Measurements from ENCODE around the gene ITGAD. TPM values are rescaled to one million over a fixed set of nuclear protein-coding genes. Genes with fewer than 3 reads are reported as not detected.

ITGAD gene
- total and polyA plus RNA-seq, 2 of the 13 experiments (the other 11 are each of a cell fraction or from before 2014, with no cell fraction given), result not detected

GRCh38 chr16:31475946-31476302, 82.8 kb downstream of the ITGAD start:
- 0 out of 2 replicates have a peak, but pooled peaks have one; percentile 17 for TF ChIP-seq RFXAP (CRISPR knock-in tag; IDR thresholded peaks at IDR 0.05; ENCODE audit: borderline replicate concordance)
- peak; percentile 36 for TF ChIP-seq HNRNPK (IDR thresholded peaks at IDR 0.05; ENCODE audit: low read depth, low read length, poor library complexity, severe bottlenecking)
- TF ChIP-seq ZNF878 (CRISPR knock-in tag; IDR thresholded peaks at IDR 0.05), result no peak
- peak; percentile 46; the same call in 1 of the 2 replicates for TF ChIP-seq ZBTB38 (CRISPR knock-in tag; IDR thresholded peaks at IDR 0.05)
- TF ChIP-seq HBP1 (CRISPR knock-in tag; IDR thresholded peaks at IDR 0.05; ENCODE audit: low read depth), result no peak
- TF ChIP-seq NCOA5 (CRISPR knock-in tag; IDR thresholded peaks at IDR 0.05), result no peak
- TF ChIP-seq ZNF607 (CRISPR knock-in tag; IDR thresholded peaks at IDR 0.05; ENCODE audit: borderline replicate concordance), result no peak
- TF ChIP-seq ETS1 (CRISPR knock-in tag; IDR thresholded peaks at IDR 0.05), result no peak
- TF ChIP-seq ZNF737 (CRISPR knock-in tag; IDR thresholded peaks at IDR 0.05; ENCODE audit: borderline replicate concordance), result no peak
- BruUV-seq (replicated peaks), result no TSS peak
- Histone ChIP-seq H3K9me3 (ENCODE audit: low read length) (no peaks in the 10 kb centered on the region), H3K9ac (ENCODE audit: insufficient read depth, low read depth, low read length) (no peak overlapping the region), H3K27ac (ENCODE audit: extremely low read length, insufficient read depth, low read length) (no peak overlapping the region), H3K79me2 (ENCODE audit: insufficient read depth, low read length) (no peaks in the 10 kb centered on the region), H3K4me1 (ENCODE audit: insufficient read depth, low read length) (peaks cover 77% of the 10 kb centered on the region), H3K27me3 (ENCODE audit: control insufficient read depth in 1 of 2, insufficient read depth in 2 of 2, low read length in 2 of 2) (peaks cover 0 to 16% of the 10 kb centered on the region in 2 experiments; a peak in 3 of 5 replicates), H3K36me3 (replicated peaks in 1 of 2; ENCODE audit: control insufficient read depth in 1 of 2, insufficient read depth in 2 of 2, low read length in 2 of 2) (no peaks in the 10 kb centered on the region), H2AFZ (ENCODE audit: low read length) (no peak overlapping the region), H3K4me2 (ENCODE audit: low read depth, low read length) (no peak overlapping the region), H4K20me1 (ENCODE audit: insufficient read depth, low read length) (no peaks in the 10 kb centered on the region), H3K4me3 (replicated peaks in 1 of 3; ENCODE audit: insufficient read depth in 1 of 3, low read depth in 2 of 3, low read length in 3 of 3) (no peak overlapping the region; a peak in 1 of 6 replicates)
- POLR2A ChIA-PET, result interaction anchor here (1.9 to 5.0 kb wide), 3 partner anchors 10 to 296 kb away, joined by 6 to 110 read pairs (median 9); partner anchors contain the start of genes ARMC5 and FUS
- intact Hi-C loops (cut with micrococcal nuclease; ENCODE audit: unreplicated experiment), result loop anchor here (2.0 to 5.0 kb wide), 2 partner anchors 33 to 221 kb away; partner anchors contain the start of gene RUSF1
- FAIRE-seq (no peak), ATAC-seq (no peak), DNase-seq (ENCODE audit: low spot score) (no peak)
- 94% methylated on average over 26 of the region's 26 CpGs for WGBS (ENCODE audit: low lambda C conversion rate)
- in situ Hi-C loops (cut with HindIII; ENCODE audit: extremely low pct_ligation_motif_present, low pct_unique_long_range_greater_than_20kb), result no loop called here
- CTCF ChIA-PET (ENCODE audit: low intra/inter-chr PET ratio, low total read pairs), result no interaction called here

Other genes with a start within 250 kb of the ITGAD start
- gene PRSS36, start 243.3 kb upstream of the ITGAD start, total RNA-seq (2016; rRNA removed; fragmentation: Illumina TruSeq; extraction: Trizol), result 1.1 and 1.5 TPM in 2 replicates
- gene PRSS36, start 243.3 kb upstream of the ITGAD start, polyA plus RNA-seq (2011; rRNA removed), result 2.1 and 2.7 TPM in 2 replicates
- gene FUS, start 213.2 kb upstream of the ITGAD start, total RNA-seq (2016; rRNA removed; fragmentation: Illumina TruSeq; extraction: Trizol), result 64.8 and 68.1 TPM in 2 replicates
- gene FUS, start 213.2 kb upstream of the ITGAD start, polyA plus RNA-seq (2011; rRNA removed), result 168 and 176 TPM in 2 replicates
- gene PYCARD, start 190.6 kb upstream of the ITGAD start, total RNA-seq (2016; rRNA removed; fragmentation: Illumina TruSeq; extraction: Trizol), result 4.4 and 4.8 TPM in 2 replicates
- gene PYCARD, start 190.6 kb upstream of the ITGAD start, polyA plus RNA-seq (2011; rRNA removed), result 6.0 and 9.2 TPM in 2 replicates
- not detected in 2 replicates for gene TRIM72, start 179.2 kb upstream of the ITGAD start, total RNA-seq (2016; rRNA removed; fragmentation: Illumina TruSeq; extraction: Trizol)
- not detected in 2 replicates for gene TRIM72, start 179.2 kb upstream of the ITGAD start, polyA plus RNA-seq (2011; rRNA removed)
- gene PYDC1, start 176.2 kb upstream of the ITGAD start, total RNA-seq (2016; rRNA removed; fragmentation: Illumina TruSeq; extraction: Trizol), result not detected in 2 replicates
- gene PYDC1, start 176.2 kb upstream of the ITGAD start, polyA plus RNA-seq (2011; rRNA removed), result not detected in 2 replicates
- gene ITGAM, start 133.4 kb upstream of the ITGAD start, total RNA-seq (2016; rRNA removed; fragmentation: Illumina TruSeq; extraction: Trizol), result 0.11 and 0.20 TPM in 2 replicates
- gene ITGAM, start 133.4 kb upstream of the ITGAD start, polyA plus RNA-seq (2011; rRNA removed), result 0.01 and 0.09 TPM in 2 replicates
- gene ITGAX, start 38.2 kb upstream of the ITGAD start, total RNA-seq (2016; rRNA removed; fragmentation: Illumina TruSeq; extraction: Trizol), result not detected in 2 replicates
- gene ITGAX, start 38.2 kb upstream of the ITGAD start, polyA plus RNA-seq (2011; rRNA removed), result 0.32 and 0.42 TPM in 2 replicates
- gene COX6A2, start 35.0 kb downstream of the ITGAD start, total RNA-seq (2016; rRNA removed; fragmentation: Illumina TruSeq; extraction: Trizol), result not detected in 2 replicates
- not detected in 2 replicates for gene COX6A2, start 35.0 kb downstream of the ITGAD start, polyA plus RNA-seq (2011; rRNA removed)
- not detected in 2 replicates for gene ZNF843, start 49.5 kb downstream of the ITGAD start, total RNA-seq (2016; rRNA removed; fragmentation: Illumina TruSeq; extraction: Trizol)
- 0.03 and 0.04 TPM in 2 replicates for gene ZNF843, start 49.5 kb downstream of the ITGAD start, polyA plus RNA-seq (2011; rRNA removed)
- gene ARMC5, start 66.2 kb downstream of the ITGAD start, total RNA-seq (2016; rRNA removed; fragmentation: Illumina TruSeq; extraction: Trizol), result 13.0 and 22.3 TPM in 2 replicates
- 10.8 and 11.9 TPM in 2 replicates for gene ARMC5, start 66.2 kb downstream of the ITGAD start, polyA plus RNA-seq (2011; rRNA removed)
- 0.52 and 0.80 TPM in 2 replicates for gene TGFB1I1, start 78.8 kb downstream of the ITGAD start, total RNA-seq (2016; rRNA removed; fragmentation: Illumina TruSeq; extraction: Trizol)
- 2.9 TPM in 2 replicates for gene TGFB1I1, start 78.8 kb downstream of the ITGAD start, polyA plus RNA-seq (2011; rRNA removed)
- gene SLC5A2, start 89.8 kb downstream of the ITGAD start, total RNA-seq (2016; rRNA removed; fragmentation: Illumina TruSeq; extraction: Trizol), result 0.44 and 0.97 TPM in 2 replicates
- 0.24 and 0.64 TPM in 2 replicates for gene SLC5A2, start 89.8 kb downstream of the ITGAD start, polyA plus RNA-seq (2011; rRNA removed)
- 18.3 and 40.8 TPM in 2 replicates for gene RUSF1, start 115.1 kb downstream of the ITGAD start, total RNA-seq (2016; rRNA removed; fragmentation: Illumina TruSeq; extraction: Trizol)
- gene RUSF1, start 115.1 kb downstream of the ITGAD start, polyA plus RNA-seq (2011; rRNA removed), result 50.2 and 69.9 TPM in 2 replicates
- not detected in 2 replicates for gene AHSP, start 134.6 kb downstream of the ITGAD start, total RNA-seq (2016; rRNA removed; fragmentation: Illumina TruSeq; extraction: Trizol)
- not detected in 2 replicates for gene AHSP, start 134.6 kb downstream of the ITGAD start, polyA plus RNA-seq (2011; rRNA removed)

Data from HepG2 (cell line).